Fibroblast of skin of left biceps (primary cell): ENCODE data around the gene ABCA3.
"Not testable (repeated sequence)": the region's sequence is repeated elsewhere in the genome, so short reads cannot be mapped to it uniquely, and the experiment has no call there.

Experiments
- DNase-seq, 2 experiments: peaks; one replicate each; pipeline ENCODE4 v3.0.0-alpha.2; 2013; ENCODE audit warnings: low read depth in 2 of 2

Gene ABCA3

DNA sequence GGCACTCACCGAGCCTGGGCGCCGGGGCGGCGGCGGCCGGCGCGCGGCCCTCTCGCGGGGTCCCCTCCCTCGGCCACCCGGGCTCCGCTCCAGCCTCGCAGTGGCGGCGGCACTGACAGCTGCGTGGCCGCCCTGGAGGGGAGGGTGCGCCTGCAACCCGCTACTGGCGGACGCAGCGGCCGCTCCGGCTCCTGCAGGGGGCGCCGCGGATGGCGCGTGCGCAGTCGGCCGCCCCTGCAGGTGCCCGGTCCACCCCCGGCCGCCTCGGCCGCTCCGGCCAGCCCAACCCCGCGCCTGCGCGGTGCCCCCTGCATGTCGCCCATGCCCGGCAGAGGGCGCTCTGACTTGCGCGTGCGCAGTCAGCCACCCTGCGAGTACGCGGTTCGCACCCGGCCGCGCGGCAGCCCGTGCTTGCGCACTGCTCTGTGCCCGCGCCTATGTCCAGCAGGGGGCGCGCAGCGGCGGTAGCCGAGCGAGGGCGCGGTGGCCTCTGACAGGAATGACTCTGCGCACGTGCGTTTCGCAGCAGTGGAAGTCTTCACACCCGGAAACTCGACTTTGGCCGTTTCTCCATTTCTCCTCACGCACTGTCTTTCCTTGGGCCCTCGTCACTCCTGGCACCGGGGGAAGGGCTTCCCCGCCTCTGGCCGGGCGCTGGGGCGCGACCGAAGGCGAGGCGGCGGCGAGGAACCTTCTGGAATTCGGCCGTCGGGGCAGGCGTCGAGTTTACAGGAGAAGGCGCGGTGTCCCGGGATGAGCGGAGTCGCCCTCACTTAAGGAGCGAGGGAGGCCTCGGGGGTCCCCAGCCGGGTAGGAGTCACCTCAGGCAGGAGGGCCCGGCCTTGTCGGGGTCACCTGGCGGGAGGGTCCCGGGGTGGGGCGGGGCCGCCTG, at the start of gene ABCA3:
ABCA3 (minus strand) TSS at position 165 of the 892 bp plus-strand sequence. CDS start 14,262 bp downstream, outside the sequence.
- peak; percentile 61 to 67 for DNase-seq

DNA sequence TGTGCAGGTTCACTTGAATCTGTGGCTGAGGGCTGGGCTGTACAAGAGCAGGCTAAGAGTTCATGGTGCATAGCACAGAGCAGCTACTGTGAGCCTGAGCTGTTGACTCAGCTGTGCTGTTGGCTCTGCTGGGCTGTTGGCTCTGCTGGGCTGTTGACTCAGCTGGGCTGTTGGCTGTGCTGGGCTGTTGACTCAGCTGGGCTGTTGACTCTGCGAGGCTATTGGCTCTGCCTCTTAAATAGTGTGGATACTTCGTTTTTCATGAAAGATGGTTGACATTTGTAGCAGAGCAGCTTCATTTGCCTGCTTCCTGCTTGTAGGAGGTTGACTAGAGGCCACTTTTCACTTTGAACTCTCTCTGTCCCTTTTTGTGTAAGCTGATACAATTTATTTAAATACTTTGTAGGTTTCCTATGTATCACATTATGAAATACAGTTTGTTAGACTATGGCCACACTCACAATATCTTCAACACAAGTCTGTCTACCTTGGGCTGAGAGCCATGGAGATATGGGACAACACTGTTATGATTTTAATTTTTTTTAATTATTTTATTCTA, 48.4 kb upstream of the ABCA3 start:
- DNase-seq = no peak

DNA sequence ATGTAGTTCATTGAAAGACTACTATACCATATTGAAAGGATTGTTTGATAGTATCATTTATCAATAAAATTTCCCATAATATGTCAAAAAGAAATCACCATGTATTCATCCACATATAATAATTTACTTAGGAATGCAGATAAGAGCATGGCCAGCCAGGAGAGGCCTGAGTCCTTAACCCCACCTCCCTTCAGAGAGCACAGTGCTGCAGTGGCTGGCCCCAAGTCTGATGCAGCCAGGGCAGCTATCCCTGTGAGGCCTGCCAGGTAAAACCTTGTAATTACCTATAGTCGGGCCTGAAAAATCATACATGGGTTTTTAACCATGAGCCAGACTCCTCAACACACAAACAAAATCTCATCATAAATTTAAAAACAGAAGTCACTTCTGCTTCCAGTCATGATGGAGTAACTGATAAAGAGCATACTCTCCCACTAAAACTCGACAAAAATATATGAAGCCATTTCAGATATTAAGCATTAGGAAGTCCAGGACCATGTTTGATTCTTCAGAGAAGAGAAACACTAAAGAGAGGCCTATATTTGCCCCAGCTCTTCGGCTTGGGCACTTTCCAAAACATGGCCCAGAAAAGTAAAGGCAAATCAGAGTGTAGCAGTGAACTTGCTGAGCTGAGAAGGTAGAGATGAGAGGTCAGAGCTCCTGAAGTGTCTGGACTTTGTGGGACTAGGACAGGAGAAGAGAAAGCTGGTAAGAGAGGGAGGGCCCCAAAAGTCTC, 47.8 kb upstream of the ABCA3 start:
- no peak for DNase-seq

DNA sequence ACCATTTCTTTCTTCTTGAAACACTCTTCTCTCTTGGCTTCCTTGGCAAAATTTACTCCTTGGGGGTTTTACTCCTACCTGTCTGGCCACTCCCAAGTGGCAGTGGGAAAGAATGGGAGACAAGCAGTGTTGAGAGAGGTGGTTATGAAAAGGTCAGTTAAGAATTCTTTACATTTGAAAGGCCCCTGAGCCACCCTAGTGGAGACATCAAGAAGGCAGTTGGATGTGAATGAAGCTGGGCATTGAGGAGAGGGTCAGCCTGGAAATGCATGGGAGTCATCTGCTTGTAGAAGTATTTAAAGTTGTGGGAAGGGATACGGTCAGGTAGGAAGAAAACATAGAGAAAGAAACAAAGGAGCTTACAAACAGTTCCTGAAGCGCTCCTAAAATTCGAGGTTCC, 46.5 kb upstream of the ABCA3 start:
- DNase-seq = no peak

DNA sequence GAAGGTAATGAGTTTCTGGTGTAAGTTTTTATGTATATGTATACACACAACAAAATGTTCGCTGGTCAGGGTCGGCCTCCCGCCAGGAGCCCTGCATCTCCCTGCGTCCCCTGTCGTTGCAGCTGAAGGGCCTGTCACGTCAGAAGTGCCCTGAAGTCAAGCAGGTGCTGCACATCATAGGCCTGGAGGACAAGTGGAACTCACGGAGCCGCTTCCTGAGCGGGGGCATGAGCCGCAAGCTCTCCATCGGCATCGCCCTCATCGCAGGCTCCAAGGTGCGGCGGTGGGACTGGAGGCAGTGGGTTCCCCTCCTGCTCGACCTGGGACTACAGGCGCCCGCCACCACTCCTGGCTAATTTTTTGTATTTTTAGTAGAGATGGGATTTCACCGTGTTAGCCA, 45.5 kb upstream of the ABCA3 start:
- DNase-seq = not testable (repeated sequence)

DNA sequence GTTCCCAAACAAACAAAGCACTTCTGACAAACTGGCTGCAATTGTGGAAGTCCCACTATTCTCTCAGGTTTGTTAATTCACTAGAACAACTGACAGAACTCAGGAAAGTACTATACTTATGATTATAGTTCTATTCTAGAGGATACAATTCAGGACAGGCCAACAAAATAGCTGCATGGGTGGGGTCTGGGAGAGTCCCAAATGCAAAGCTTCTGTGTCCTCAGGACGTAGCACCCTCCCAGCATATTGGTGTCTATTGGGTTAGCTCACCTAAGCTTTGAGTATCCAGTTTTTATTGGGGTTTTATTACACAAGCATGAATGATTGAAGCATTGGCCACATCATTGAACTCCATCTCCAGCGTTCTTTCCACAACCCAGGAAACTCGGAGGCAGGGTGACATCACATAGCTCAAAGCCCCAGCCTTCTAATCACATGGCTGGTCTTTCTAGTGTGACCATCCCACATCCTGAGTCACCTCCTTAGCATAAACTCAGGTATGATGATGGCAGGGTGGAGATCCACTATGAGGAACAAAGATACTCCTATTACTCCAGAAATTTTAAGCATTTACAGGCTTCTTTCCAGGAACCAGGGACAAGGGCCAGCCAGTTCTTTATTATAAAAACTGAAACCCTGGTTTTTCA, 44.8 kb upstream of the ABCA3 start:
- no peak for DNase-seq

DNA sequence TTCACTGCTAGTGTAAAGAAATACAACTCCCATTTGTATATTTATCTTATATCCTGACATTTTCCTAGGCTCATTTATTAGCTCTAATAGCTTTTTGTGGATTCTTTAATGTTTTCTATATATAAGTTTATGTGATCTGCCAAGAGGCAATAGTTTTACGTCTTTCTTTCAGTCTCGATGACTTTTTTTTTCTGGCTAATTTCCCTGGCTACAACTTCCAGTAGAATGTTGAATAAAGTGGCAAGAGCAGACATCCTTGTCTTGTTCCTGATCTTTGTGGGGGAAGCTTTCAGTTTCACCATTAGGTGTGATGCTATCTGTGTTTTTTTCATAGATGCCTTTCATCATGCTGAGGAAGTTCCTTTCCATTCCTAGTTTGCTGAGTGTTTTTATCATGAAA, 43.9 kb upstream of the ABCA3 start:
- DNase-seq = no peak

DNA sequence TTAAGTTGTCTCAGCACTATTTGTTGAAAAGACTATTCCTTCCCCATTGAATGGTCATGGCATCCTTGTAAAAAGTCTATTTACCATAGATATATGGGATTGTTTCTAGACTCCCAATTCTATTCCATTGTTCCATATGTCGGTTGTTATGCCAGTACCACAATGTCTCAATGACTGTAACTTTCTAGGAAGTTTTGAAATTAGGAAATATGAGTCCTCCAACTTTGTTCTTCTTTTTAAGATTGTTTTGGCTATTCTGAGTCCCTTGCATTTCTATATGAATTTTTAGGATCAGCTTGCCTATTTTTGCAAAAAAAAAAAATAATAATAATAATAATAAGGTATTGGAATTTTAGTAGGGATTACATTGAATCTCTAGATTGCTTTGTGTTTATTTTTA, 43.0 kb upstream of the ABCA3 start:
- no peak for DNase-seq

DNA sequence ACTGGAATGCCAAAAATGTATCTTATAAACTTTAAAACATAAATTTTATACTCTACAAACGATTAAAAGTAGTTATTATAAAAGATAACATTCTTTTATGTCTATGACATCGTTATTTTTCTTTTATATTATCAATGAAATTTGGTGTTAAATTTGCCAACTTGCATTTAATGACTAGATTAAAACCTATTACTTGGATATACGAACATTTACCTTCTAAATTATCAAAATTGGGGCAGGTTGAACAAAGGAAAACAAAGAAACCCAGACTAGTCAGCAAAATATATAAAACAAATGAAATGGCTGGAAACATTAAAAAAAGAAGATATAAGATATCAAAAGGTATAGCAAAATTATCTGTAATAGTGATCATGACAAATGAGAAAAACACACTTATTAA, 34.1 kb upstream of the ABCA3 start:
- DNase-seq = no peak

DNA sequence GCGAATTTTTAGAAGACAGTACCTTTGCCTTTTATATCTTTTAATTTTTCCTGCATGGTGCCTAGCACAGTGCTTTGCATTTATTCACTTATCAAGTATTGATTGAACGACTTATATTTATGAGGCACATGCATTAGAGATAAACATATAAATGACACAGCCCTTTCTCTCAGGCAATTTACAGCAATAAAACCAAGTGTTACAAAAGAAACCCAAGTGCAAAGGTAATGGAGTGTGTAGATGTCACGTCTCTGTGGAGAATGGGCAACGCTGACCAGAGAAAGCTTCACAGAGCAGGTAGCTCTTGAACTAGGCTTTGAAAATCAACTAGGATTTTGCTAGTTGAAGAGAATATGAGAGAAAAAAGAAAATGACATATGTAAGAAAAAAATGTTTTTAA, 32.6 kb upstream of the ABCA3 start:
- DNase-seq = no peak

DNA sequence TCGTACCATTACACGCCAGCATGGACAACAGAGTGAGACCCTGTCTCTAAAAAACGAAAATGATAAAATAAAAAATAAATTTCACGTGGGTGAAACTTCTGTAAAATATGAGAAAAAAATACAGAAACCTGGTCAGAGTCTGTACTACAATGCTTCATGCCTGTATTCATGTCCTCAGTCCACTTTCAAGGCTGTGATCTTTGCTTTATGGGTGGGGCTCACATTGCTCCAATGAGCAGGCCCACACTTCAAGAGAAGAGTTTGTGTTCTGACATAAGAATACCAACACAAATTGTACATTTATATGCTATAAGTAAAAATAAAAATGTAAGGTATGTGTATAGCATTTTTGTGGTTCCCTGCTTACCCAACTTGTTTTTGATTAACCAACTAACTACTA, 32.2 kb upstream of the ABCA3 start:
- no peak for DNase-seq

DNA sequence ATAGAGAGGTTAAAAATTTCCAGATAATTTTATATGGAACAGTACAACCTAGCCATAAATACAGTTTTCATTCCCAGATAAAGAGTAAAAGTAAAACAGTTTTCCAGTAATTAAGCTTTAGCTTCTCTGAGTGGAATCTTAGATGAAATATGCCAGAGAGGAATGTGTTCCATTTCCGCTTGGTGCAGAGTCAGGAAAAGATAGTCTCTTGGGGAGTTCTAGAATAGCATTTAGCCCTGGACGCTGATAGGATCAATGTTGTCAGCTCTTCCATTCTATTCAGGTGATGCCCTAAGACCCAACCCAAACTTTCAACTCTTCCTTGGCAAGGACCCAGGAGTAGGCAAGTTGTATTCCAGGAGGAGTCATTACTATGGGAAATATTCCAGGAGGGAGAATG, 30.9 kb upstream of the ABCA3 start:
- no peak for DNase-seq

DNA sequence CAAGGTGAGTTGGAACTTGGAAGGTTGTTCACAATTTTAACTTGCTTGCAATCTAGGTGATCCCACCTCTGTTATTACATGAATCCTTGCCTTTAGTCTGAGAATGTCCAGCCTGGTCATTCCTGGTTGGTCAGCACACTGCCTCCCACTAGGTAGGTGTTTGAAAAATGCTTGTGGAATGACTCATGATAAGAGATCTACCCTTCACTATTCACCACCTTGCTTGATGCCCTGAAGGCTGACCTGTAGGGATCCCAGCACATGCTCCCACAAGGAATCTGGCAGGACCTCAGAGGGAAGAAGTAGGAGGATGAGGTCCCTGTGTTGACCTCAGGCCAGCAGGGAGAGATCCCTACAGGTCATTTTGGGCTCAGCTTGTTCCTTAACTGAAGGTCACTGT, 30.2 kb upstream of the ABCA3 start:
- DNase-seq = no peak

DNA sequence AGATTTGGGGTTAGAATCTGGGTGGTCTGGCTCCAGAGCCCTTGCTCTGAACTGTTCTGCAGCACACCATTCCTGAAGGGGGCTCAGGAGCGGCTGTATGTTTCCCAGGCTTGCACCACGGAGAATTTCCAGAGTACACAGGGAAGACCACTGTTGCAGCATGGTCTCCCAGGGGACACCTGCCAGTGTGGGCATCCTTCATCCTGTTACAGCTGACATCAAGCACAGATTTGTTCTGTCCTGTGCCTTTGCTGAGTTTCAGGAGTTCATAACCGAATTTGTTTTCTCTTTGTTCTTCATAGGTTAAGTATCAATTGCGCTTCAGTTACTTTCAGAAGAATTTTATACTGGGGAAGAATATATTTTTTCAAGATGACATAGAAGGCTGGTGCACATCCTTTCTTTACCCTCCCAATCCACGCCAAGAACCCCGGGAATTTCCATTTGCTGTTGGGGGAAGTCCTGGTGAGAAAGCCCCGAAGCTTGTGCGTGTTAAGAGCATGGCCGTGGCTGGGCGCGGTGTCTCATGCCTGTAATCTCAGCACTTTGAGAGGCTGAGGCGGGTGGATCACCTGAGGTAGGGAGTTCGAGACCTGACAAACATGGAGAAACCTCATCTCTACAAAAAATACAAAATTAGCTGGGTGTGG, 26.3 kb upstream of the ABCA3 start:
- no peak for DNase-seq

DNA sequence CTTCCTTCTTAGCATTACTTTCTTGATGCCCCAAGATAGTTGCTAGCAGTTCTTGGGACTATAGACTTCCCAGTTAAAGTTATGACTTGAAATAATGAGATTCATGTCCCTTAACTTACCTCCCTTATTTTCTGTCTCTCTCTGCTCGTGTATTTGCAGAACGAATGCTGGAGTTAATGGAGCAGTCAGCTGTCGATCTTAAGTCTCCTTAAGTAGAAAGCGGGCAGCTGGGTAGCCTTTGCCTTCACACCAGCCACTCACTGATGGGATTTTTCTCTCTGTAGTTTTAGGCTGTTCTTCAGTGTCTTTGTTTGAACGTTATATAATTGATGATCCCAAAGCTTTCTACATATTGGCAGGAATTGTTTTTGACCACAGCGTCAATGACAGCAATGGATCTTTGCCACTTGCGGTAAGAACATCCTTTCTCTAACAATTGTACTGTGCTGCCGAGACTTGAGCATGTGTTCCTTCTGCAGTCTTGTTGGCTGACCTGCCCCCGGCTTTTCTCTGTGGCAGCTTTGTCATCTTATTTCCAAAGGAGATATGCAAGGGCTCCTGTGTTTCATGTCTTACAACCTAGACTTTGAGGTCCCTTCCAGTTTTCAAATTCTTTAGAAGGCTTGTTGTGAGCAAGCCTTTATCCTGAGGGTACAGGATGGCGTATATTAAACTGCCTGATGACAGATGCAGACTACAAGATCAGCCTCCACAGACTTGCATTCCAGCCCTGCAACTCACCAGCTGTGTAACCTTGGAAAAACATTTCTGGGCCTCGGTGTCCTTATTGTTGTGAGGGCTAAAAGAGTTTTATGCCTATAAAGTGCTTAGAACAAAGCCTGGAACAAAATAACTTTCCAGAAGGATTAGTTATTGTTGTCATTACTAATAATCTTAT, 25.1 kb upstream of the ABCA3 start:
- DNase-seq = peak; percentile 25 to 29

DNA sequence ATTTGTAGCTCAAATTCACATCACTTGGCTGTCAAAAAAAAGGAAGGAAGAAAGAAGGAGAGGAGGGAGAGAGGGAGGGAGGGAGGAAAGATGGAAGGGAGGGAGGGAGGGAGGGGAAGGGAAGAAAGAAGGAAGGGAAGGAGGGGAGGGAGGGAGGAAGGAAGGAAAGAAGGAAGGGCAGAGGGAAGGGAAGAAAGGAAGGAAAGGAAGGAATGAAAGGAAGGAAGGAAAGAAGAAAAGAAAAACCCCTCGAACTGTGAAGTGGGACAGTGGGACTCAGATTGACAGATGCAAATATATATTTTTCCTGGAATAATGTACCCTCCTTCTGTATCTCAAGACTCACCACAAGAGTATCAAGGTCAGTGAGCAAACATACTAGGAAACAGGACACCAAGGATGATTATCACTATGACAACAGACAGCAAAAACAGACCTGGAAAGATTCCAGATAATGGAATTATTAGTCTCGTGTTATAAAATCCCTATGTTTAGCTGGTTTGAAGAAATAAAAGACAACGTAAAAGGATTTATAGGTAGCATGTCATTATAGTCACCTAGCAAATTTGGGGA, 24.2 kb upstream of the ABCA3 start:
- DNase-seq = no peak

DNA sequence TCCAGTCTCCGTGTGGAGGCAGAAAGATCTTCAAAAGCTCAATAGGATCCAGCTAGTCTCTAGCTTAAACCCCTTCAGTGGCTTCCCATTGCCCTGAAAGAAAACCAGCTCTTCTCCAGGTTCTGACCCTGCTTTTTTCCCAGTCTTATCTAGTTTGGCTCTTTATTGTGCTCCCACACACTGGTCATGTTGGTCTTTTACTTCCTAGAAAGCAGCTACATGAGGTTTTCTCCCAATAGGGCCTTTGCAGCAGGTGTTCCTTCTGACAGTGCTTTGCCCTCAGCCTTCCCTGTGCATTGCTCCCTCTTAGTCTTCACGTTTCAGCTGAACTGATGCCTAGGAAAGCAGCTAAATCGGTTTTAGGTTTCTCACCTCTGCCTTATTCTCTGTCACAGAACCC, 21.7 kb upstream of the ABCA3 start:
- DNase-seq = no peak

DNA sequence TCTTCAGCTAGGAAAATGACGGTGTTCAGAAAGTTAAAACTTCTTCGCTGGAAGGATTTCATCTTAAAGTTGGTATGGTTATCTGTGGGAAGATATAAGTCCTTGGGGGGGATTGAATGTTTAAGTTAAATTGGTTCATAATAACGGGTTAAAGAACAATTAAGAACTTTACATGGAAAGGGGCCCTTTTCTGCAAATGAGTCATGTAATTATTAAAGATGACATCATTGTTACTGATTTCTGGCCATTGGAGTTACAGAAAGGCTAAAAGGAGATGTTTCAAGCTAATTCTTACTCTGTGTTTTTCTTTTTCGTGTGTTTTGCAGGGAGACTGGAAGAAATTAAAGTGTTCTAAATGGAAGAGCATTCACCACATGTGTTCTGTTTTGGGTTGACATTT, 20.6 kb upstream of the ABCA3 start:
- DNase-seq = no peak

DNA sequence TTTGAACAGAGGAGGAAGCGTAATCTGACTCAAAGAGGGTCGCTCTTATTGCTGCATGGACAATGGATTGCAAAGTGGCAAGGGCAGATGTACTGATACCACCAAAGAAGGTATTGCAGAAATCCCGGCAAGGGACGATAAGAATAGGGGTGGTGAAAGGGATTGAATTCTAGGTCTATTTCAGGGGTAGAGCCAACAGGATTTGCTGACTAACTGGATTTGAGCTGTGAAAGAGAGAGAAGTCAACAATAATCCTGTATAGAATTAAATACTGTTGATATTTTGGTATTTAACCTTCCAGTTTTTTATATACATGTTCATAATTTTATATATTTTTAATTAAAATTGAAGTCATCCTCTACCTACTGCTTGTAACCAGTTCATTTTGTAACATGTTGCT, 19.4 kb upstream of the ABCA3 start:
- no peak for DNase-seq

DNA sequence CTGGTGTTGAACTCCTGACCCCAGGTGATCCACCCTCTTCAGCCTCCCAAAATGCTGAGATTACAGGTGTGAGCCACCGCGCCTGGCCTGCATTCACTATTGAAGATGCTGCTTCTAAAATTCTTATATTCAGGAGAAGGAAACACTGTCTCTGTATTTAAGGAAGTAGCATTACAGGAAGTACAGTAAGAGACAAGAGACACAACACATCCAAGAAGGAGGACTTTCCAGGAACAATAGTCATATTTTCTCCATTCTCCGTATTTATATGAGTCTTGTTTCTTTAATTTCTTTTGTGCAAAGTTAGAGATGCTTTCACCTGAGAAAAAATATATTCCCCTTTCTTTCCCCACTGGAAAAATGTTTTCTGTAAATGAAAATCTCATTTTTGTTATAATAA, 18.3 kb upstream of the ABCA3 start:
- DNase-seq = no peak
